NCI-H446 treated with DMSO at 0.1 percent for 48 hours (cell line): ENCODE data around the gene FAM81B.

Experiments
- DNase-seq: peaks from one replicate; lab custom pipeline; 2025; lab: John Stamatoyannopoulos, UW

Gene FAM81B

DNA sequence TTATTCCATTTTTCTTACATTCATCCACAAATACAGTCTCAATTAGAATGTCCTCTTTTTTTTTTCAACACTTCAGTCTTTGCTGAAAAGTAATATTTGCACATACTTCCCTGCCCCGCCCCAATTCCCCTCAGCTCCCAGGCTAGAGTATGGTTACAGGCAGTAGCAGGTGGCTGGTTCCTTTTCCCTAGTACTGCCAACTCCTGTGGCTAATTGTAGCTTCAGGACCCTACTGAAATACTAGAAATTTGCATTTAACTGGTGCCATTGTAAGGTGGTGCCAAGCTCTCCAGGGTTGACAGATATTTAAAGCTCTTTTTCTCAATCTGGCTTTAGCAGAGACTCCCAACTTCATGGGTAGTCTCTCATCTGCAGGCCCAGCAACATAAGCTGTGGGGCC, 80.3 kb downstream of the FAM81B start:
- peak; percentile 54 for DNase-seq

DNA sequence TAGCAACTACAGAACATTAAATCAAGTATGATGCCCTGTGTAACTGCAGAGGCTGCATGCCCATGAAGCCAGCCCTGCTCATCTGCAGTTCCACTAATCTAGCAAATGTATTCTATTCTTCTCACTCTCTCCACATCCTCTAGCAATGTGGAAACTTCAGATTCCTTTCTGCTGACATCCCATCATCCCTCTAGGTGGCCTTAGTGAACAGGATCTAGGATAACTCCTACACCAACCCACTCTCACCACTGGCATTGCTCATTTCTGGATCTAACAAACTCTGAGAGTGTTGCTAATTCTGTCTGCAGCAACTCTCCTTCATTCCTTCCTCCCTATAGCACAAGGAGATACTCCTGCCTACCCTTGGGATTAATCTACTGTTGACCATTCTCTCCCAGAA, 80.8 kb downstream of the FAM81B start:
- DNase-seq: no peak

DNA sequence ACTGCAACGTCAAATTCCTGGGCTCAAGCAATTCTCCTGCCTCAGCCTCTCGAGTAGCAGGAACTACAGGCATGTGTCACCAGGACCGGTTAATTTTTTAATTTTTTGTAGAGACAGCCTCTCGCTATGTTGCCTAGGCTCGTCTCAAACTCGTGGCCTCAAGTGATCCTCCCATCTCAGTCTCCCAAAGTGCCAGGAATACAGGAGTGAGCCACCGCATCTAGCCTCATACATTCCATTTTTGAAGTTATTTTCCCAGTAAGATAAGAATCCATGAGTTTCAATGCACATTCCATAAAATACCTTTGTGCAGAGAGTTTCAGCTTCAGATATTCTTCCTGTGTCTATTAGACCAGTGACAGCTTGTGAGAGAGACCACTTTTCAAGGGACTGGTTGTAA, 93.3 kb downstream of the FAM81B start:
- DNase-seq: no peak

DNA sequence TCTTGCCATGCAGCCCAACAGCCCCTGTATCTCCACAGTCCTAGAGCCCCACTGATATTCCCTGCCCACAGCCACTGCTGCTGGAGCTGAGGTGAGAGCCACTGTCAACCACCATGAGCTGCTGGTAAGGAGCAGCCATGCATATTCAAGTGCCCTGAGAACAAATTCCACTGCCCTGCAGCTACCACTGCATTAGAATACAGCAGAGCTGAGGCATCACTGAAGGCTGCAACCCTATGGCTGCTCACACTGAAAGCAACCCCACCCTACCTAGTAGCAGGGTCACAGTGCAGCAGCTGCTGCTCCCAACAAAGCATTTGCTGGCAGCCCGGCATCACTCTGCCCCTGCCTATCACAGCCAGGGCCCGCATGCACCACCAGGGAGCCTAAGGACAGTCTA, 95.0 kb downstream of the FAM81B start:
- DNase-seq: no peak

DNA sequence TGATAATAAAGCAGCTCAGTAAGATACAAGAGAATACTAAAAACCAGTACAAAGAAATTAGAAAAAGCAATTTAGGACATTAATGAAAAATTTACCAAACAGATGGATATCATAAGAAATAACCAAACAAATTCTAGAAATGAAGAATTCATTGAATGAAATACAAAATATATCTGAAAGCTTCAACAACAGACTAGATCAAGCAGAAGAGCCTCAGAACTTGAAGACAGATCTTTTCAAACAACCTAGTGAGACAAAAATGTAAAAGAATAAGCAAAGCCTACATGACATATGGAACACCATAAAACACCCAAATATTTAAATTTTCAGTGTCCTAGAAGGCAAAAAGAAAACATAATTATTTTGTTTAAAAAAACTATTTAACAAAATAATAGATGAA, 96.7 kb downstream of the FAM81B start:
- DNase-seq: no peak
